GM20000 (cell line): ENCODE measurements around the gene R3HDM1.
"Not testable (repeated sequence)": the region's sequence is repeated elsewhere in the genome, so short reads cannot be mapped to it uniquely, and the experiment has no call there.

ENCODE experiments used
- DNase-seq: peaks from one replicate; pipeline ENCODE4 v3.0.0; 2012; ENCODE audit warnings: low spot score
- TF ChIP-seq, protein P1 (sequence below): IDR thresholded peaks from 2 replicates; pipeline ENCODE4 v1.5.1; 2012; ENCODE audit warnings: mild to moderate bottlenecking, control low read depth; ENCODE audit errors: extremely low read depth, missing control alignments

R3HDM1 gene

DNA sequence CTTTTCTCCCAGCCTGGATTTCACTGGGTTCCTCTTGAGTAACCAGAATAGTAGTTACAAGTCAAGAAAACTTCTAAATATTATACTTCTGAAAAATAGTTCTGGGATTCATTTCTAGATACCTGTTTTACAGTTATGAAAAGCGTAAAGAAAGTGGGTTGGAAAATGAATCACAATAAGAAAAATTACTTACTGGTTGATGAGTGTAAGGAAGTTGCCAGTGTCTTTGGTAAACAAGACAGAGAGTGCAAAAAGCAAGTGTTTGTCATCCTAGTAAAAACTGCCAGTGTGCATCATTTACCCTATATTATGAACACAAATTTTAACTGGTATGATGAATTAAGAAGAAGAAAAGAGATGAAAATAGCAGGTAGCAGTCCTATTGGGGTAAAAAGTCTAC, 88.9 kb downstream of the R3HDM1 start:
- no peak for DNase-seq
- TF ChIP-seq, protein P1, sequence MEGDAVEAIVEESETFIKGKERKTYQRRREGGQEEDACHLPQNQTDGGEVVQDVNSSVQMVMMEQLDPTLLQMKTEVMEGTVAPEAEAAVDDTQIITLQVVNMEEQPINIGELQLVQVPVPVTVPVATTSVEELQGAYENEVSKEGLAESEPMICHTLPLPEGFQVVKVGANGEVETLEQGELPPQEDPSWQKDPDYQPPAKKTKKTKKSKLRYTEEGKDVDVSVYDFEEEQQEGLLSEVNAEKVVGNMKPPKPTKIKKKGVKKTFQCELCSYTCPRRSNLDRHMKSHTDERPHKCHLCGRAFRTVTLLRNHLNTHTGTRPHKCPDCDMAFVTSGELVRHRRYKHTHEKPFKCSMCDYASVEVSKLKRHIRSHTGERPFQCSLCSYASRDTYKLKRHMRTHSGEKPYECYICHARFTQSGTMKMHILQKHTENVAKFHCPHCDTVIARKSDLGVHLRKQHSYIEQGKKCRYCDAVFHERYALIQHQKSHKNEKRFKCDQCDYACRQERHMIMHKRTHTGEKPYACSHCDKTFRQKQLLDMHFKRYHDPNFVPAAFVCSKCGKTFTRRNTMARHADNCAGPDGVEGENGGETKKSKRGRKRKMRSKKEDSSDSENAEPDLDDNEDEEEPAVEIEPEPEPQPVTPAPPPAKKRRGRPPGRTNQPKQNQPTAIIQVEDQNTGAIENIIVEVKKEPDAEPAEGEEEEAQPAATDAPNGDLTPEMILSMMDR: no peak

DNA sequence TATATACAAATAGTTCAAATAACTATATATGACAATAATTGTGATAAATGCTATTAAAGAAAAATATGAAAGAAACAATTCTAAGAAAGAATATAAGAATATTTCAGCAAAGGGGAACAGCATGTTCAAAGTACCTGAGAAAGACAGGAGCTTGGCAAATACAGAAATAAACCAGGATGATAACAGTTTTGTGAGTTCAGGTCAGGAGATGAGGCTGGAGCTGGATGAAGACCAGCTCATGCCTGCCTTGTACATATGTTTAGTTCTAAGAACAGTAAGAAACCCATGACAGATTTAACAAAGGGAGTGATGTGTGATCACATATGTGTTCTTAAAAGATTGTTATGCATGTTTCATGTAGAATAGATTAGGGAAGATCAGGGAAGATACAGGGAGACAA, 98.2 kb downstream of the R3HDM1 start:
- TF ChIP-seq, protein P1: no peak
- DNase-seq: no peak

DNA sequence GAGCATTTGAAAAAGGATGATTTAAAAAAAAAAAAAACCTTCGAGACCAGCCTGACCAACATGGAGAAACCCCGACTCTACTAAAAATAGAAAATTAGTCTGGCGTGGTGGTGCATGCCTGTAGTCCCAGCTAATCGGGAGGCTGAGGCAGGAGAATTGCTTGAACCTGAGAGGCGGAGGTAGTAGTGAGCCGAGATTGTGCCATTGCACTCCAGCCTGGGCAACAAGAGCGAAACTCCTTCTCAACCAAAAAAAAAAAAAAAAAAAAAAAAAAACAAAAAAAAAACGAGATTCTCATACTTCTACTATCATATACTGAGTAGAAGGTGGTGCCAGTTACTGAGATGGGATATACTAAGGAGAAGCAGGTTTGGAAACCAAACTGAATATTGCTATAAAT, 98.8 kb downstream of the R3HDM1 start:
- DNase-seq: not testable (repeated sequence)

DNA sequence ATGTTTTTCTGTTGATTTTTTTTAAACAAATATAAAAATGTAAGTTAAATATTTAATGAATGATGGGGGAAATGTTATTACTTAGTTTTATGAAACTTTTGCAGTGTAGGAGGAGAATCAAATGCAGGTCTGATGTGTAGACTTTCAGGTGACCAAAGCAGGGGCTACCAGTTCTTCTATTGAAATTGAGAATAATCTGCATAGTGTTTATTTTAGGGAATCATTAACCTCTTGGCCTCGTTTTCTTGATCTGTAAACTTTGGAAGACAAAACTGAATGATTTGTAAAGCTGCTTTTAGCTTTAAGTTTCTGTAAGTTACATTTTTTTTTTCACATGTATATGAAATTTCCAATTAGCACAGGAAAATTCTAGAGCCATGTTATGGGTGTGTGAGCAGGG, 99.2 kb downstream of the R3HDM1 start:
- DNase-seq: no peak
- TF ChIP-seq, protein P1: no peak

DNA sequence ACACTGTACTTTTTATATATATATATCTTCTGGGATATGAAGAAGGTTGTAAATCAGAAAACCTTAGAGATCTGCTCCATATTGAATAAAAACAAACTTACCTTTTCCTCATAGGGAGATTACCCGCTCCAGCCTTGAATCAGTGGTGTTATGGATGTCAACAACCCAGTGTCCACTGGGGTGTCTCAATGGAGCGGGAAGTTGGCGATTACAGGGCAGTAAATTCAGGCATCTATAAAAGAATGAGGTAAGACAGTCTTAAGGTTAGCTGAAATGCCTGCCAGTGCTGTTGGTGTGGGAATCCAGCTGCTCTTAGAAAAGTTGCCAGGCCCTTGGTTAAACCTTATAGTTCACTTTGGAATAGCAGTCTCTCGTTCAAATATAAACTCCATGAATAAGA, 102.3 kb downstream of the R3HDM1 start:
- TF ChIP-seq, protein P1: no peak
- DNase-seq: no peak

DNA sequence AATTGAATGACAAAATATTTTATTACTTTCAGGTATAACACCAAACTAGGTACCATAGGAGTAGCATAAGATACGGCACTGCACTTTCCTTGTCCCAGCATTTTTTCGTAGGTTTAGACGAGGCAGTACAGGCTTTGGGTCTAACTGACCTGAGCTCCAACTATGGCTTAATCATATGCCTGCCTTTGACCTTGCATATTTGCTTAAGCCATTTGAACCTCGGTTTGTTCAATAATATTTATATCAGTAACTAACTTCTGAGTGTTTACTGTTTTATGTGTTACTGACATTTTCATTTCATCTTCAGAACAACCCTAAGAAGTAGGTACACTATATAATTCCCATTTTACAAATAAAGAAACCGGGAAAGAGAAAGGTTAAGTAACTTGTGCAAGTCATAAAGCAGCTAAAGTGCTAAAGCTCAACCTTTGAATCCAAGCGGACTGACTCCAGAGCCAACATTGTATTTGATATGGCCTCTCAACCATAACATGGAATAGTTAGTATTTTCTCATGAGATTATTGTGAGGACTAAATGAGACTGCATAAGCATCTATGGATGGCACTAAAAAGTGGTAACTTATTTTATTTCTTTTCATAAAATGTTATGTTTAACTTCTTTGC, 104.0 kb downstream of the R3HDM1 start:
- TF ChIP-seq, protein P1: no peak
- DNase-seq: no peak

DNA sequence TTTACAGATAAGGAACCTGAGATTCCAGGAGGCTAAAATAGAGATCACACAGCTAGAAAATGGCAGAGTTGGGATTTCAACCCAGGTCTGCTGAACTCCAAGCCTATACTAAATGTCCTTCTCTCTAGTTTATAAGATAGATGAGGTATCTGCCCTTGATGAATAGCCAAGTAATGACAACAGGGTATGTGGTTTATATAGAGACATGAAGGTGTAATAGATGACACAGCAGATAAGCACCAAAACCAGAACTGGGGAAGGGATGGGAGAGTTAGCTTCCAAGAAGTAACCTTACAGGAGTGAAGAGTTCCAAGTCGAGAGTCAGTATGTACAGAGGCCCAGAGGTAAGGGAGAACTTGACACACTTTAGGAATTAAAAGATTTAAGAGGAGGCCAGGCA, 105.7 kb downstream of the R3HDM1 start:
- TF ChIP-seq, protein P1: no peak

DNA sequence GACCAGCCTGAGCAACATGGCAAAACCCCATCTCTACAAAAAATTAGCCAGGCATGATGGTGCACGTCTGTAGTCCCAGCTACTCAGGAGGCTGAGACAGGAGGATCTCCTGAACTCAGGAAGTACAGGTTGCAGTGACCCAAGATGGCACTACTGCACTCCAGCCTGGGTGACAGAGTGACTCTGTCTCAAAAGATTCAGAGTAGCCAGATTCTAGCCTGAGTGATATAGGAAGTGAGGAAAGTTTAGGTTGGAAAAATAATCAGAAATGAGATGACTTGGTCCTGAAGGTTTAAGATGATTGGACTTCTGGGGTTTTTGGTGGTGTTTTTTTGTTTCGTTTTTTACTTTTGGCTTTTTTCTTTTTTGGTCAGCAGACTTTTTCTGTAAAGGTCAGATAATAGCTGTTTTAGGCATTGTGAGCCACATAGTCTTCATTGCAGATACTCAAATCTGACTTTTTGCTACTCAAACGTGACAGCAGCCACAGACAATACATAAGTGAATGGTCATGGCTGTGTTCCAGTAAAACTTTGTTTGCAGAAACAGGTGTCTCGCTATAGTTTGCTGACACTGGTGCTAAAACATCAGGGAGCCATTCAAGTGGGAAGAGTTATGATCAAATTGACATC, 106.3 kb downstream of the R3HDM1 start:
- TF ChIP-seq, protein P1: no peak
- peak; percentile 8 for DNase-seq

More for the DNA sequence above, 105.7 kb downstream of the R3HDM1 start:
- DNase-seq: no peak
